Activated B cell treated with CpG ODN at 0.5 μM for 24 hours (primary cell): ENCODE results near the gene ENTREP1. TPM values are rescaled to one million over a fixed set of nuclear protein-coding genes. Genes with fewer than 3 reads are reported as not detected.

ENCODE experiments used
- ATAC-seq: fragments of 200-7000 bp; cut with Tn5 transposase; one replicate; pipeline ENCODE4 v1.10.0; 2021; ENCODE audit warnings: low read depth, mild to moderate bottlenecking, moderate library complexity
- CTCF ChIA-PET: fragments of 350-600 bp; sonication (Branson Sonifier 250); formaldehyde crosslinking; loops from one replicate; lab custom pipeline; 2021; ENCODE audit warnings: antibody characterized with exemption; lab: Charles Lee
- POLR2A ChIA-PET: fragments of 350-600 bp; sonication (Branson Sonifier 250); formaldehyde crosslinking; loops from one replicate; lab custom pipeline; 2021; ENCODE audit warnings: antibody characterized with exemption; lab: Charles Lee
- DNase-seq: peaks from one replicate; pipeline ENCODE4 v3.0.0; 2022
- H3K27ac Mint-ChIP-seq: one replicate; pipeline ENCODE4 v1.8.0; 2020; ENCODE audit warnings: mixed read lengths
- H3K27me3 Mint-ChIP-seq: one replicate; pipeline ENCODE4 v1.8.0; 2021; ENCODE audit warnings: mixed read lengths
- H3K36me3 Mint-ChIP-seq: one replicate; pipeline ENCODE4 v1.8.0; 2021; ENCODE audit warnings: low read depth, mixed read lengths
- H3K4me1 Mint-ChIP-seq: one replicate; pipeline ENCODE4 v1.8.0; 2021; ENCODE audit warnings: mixed read lengths
- H3K4me3 Mint-ChIP-seq: one replicate; pipeline ENCODE4 v1.8.0; 2020; ENCODE audit warnings: mild to moderate bottlenecking, mixed read lengths
- H3K9me3 Mint-ChIP-seq: one replicate; pipeline ENCODE4 v1.8.0; 2020; ENCODE audit warnings: mixed read lengths
- intact Hi-C: fragments of 100-400 bp; cut with micrococcal nuclease; formaldehyde crosslinking; loops from one replicate; pipeline ENCODE4 v1.15.1; 2024
- total RNA-seq: library from RNA; stranded (reverse); gene quantifications from 2 replicates; pipeline ENCODE4 v1.2.3, GENCODE V29; 2022
- TF ChIP-seq, protein P1 (sequence below): fragments of 200-600 bp; IDR thresholded peaks from one replicate; pipeline ENCODE4 v1.8.0; 2022; ENCODE audit warnings: antibody characterized with exemption, mild to moderate bottlenecking

Gene ENTREP1
- total RNA-seq, 1 donor from 2014 or later, result not detected

DNA sequence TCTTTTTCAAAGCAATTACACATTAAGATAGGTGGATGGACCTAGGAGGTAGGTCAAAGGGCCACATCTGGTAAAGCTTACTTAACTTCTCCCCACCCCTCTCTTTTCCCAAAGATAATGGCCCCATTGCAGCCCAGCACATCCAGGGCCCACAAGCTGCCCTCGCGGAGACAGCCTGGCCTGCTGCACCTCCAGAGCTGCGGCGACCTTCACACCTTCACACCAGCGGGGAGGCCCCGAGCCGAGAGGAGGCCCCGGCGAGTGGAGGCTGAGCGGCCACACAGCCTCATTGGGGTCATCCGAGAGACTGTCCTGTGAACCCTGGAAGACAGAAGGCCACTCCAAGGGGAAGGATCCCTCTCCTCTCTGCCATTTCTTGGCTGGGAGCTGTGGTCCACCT lies 66.5 kb downstream of the ENTREP1 start:
- Mint-ChIP-seq H3K4me3 (no peak overlapping the region), H3K9me3 (no peaks in the 10 kb centered on the region), H3K36me3 (no peaks in the 10 kb centered on the region), H3K27me3 (peaks cover 2% of the 10 kb centered on the region), H3K27ac (no peak overlapping the region), H3K4me1 (no peaks in the 10 kb centered on the region)
- DNase-seq (no peak), ATAC-seq (no peak)
- POLR2A ChIA-PET, result no interaction called here
- CTCF ChIA-PET, result no interaction called here
- intact Hi-C loops, result no loop called here
- TF ChIP-seq, protein P1, sequence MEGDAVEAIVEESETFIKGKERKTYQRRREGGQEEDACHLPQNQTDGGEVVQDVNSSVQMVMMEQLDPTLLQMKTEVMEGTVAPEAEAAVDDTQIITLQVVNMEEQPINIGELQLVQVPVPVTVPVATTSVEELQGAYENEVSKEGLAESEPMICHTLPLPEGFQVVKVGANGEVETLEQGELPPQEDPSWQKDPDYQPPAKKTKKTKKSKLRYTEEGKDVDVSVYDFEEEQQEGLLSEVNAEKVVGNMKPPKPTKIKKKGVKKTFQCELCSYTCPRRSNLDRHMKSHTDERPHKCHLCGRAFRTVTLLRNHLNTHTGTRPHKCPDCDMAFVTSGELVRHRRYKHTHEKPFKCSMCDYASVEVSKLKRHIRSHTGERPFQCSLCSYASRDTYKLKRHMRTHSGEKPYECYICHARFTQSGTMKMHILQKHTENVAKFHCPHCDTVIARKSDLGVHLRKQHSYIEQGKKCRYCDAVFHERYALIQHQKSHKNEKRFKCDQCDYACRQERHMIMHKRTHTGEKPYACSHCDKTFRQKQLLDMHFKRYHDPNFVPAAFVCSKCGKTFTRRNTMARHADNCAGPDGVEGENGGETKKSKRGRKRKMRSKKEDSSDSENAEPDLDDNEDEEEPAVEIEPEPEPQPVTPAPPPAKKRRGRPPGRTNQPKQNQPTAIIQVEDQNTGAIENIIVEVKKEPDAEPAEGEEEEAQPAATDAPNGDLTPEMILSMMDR, result no peak

DNA sequence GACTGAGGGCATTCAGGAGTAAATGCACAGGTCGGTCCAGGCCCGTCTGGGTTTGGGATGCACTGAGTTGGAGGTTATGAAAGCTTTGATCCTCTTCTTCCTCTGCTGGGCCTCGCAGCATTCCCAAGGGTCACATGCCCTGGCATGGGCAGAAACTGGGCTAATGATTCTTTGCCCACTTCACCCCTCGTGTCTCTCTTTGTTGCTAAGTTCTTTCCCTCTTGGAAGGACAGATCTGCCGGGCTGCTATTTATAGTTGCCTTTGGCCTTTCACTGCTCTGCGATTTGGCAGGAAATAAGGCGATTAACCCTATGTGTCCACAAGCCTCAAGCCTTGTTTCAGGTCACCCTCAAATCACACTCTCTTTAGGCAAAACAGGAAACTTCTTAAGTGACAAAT lies 66.9 kb downstream of the ENTREP1 start:
- no peaks in the 10 kb centered on the region for H3K9me3 Mint-ChIP-seq
- TF ChIP-seq, protein P1, result no peak
- H3K27ac Mint-ChIP-seq, result no peak overlapping the region
- ChIA-PET CTCF (no interaction called here), POLR2A (no interaction called here)
- H3K36me3 Mint-ChIP-seq, result no peaks in the 10 kb centered on the region
- H3K27me3 Mint-ChIP-seq, result peaks cover 2% of the 10 kb centered on the region
- intact Hi-C loops, result no loop called here
- no peaks in the 10 kb centered on the region for H3K4me1 Mint-ChIP-seq
- H3K4me3 Mint-ChIP-seq, result no peak overlapping the region
- ATAC-seq (no peak), DNase-seq (no peak)

DNA sequence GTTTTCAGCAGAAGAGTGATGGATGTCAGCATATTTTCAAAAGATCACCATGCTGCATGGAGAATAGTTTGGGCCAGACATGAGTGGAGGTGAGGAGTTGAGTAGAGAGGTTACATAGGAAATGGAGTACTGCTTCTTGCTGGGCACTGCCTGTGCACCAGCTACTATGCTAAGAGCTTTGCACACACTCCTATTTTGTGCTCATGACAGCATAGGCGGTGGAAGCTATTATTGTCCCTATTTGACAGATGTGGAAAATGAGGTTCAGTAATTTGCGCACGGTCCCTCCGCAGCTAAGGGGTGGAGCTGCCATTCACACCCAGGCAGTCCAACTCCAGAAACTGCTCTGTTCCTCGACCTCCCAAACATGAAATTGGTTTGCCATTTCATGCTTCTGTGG lies 67.8 kb downstream of the ENTREP1 start:
- ATAC-seq (no peak), DNase-seq (no peak)
- Mint-ChIP-seq H3K9me3 (no peaks in the 10 kb centered on the region), H3K4me3 (no peak overlapping the region), H3K36me3 (no peaks in the 10 kb centered on the region), H3K4me1 (no peaks in the 10 kb centered on the region), H3K27ac (no peak overlapping the region), H3K27me3 (peaks cover 2% of the 10 kb centered on the region)
- TF ChIP-seq, protein P1, result no peak
- intact Hi-C loops, result no loop called here
- CTCF ChIA-PET, result no interaction called here
- POLR2A ChIA-PET, result no interaction called here

DNA sequence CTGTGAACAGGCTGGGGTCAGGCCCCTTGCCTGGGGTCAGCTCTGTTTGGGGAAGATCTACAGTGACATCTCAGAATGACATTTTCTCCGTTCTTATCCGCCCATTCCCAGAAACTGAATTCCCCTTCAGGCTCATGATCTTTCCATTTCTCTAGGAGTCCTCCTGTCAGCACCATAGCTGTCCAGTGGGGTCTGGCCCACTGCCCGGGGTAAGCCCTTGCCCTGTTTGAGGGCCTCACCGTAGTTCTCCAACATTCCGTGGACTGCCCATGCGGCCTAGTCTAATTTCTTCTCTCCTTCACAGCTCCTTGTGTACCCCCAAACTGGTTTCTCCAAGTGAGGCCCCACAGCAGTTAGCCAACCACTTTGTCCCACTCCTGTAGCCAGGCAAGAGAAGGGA lies 68.4 kb downstream of the ENTREP1 start:
- POLR2A ChIA-PET, result interaction anchor here (0.8 kb wide), 1 partner anchor 1048 kb away, joined by 4 read pairs; no protein-coding TSS in a partner anchor
- intact Hi-C loops, result no loop called here
- no peaks in the 10 kb centered on the region for H3K9me3 Mint-ChIP-seq

DNA sequence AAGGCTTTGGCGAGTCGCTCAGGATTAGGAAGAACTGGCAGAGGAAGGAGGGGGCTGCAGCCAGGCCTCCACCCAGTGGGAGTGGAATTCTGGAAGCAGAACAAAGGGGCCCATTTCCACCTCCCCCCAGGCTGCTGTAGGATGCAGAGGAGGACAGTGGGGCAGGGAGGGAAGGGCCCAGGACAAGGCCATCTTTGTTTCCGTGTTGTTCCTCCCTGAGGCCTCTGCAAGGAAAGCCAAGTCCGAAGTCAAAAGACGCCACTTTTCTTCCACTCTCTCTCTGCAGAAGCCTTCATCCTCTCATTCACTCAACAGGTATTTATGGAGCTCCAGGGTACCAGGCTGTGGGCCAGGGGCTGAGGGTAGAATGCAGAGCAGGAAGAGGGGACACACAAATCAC lies 70.7 kb downstream of the ENTREP1 start:
- CTCF ChIA-PET, result no interaction called here
- H3K36me3 Mint-ChIP-seq, result no peaks in the 10 kb centered on the region
- no peaks in the 10 kb centered on the region for H3K4me1 Mint-ChIP-seq
- DNase-seq, result no peak
- no peaks in the 10 kb centered on the region for H3K27me3 Mint-ChIP-seq
- intact Hi-C loops, result no loop called here
- no peak overlapping the region for H3K27ac Mint-ChIP-seq
- no peak overlapping the region for H3K4me3 Mint-ChIP-seq
- POLR2A ChIA-PET, result no interaction called here
- no peaks in the 10 kb centered on the region for H3K9me3 Mint-ChIP-seq
- no peak for ATAC-seq
- TF ChIP-seq, protein P1, result no peak

More for the DNA sequence above, 68.4 kb downstream of the ENTREP1 start:
- H3K36me3 Mint-ChIP-seq, result no peaks in the 10 kb centered on the region
- CTCF ChIA-PET, result no interaction called here
- peaks cover 2% of the 10 kb centered on the region for H3K27me3 Mint-ChIP-seq
- DNase-seq, result no peak
- H3K4me3 Mint-ChIP-seq, result no peak overlapping the region
- no peaks in the 10 kb centered on the region for H3K4me1 Mint-ChIP-seq
- TF ChIP-seq, protein P1, result no peak
- ATAC-seq, result no peak
- no peak overlapping the region for H3K27ac Mint-ChIP-seq
